Adipose tissue (tissue), 3 donors: ENCODE results near the gene ST6GALNAC3. TPM values are rescaled to one million over a fixed set of nuclear protein-coding genes. Genes with fewer than 3 reads are reported as not detected.

Experiments
- H3K27ac ChIP-seq: one replicate; pipeline ENCODE4 v1.5.1; 2013; ENCODE audit warnings: low read depth, low read length
- WGBS, 3 donors: extraction: QIAGEN DNeasy Blood & Tissue Kit; methylation state at CpG; one replicate each; pipeline ENCODE4 v1.1.7; 2013; 5-methylcytosine and 5-hydroxymethylcytosine counted together
- polyA plus RNA-seq, 3 donors: library from polyadenylated mRNA; stranded (reverse); fragments of 200-250 nt; gene quantifications; one replicate each; pipeline ENCODE4 v1.2.3, GENCODE V29; 2013
- donor health status: healthy with polysubstance abuse.
- donor health status: Bipolar disorder and iron deficiency.
- donor health status: healthy.

Gene ST6GALNAC3
- polyA plus RNA-seq, 3 donors = 1.1 to 8.8 (median 3.3) TPM

DNA sequence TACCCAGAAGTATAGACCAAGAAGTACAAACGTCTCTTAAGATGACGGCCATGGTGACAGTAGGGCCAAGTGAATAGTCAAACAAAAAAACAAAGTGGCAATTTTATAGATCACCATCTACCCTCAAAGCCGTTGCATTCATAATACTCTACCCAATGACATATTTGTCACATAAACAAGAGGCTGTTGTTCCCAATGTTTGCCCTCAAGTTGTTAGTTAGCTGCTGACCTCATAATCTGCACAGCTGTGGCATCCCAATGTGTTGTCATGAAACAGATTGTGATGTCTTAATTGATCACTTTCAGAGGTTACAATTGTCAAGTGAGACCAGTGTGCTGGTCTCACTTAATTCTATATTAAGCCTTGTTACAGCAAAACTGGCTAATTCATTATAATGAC lies 333.8 kb downstream of the ST6GALNAC3 start:
- 79 to 97% (median 89%) methylated on average over 3 of the region's 3 CpGs for WGBS, 3 donors
- no peak overlapping the region for H3K27ac ChIP-seq

DNA sequence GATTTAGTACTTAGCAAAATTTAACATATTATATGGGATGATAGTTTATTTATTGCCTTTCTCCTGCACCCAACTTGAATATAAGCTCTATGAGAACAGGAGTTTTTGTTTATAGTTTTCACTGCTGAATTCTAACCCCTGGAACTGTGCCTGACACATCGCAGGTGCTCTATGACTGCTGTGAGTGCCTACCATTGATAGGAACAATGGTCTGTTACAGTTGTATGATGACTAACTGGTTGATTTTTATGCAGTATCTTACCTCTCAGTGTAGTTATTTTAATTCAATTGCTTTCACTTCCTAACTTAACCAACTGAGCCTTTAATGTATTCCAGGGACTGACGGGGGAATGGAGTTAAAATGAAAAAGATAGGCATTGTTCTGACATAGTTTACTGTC lies 336.0 kb downstream of the ST6GALNAC3 start:
- H3K27ac ChIP-seq = no peak overlapping the region
- 60 to 96% (median 88%) methylated on average over 2 of the region's 2 CpGs for WGBS, 3 donors

- 66 to 87% (median 73%) methylated on average over 3 of the region's 3 CpGs for WGBS, 3 donors
- H3K27ac ChIP-seq = no peak overlapping the region
These were observed 344.0 kb downstream of the ST6GALNAC3 start for GRCh38 chr1:76418531-76418930.

- H3K27ac ChIP-seq = no peak overlapping the region
- WGBS, 3 donors = 57 to 74% (median 68%) methylated on average over 2 of the region's 2 CpGs
These were observed 345.1 kb downstream of the ST6GALNAC3 start for GRCh38 chr1:76419603-76420002.

DNA sequence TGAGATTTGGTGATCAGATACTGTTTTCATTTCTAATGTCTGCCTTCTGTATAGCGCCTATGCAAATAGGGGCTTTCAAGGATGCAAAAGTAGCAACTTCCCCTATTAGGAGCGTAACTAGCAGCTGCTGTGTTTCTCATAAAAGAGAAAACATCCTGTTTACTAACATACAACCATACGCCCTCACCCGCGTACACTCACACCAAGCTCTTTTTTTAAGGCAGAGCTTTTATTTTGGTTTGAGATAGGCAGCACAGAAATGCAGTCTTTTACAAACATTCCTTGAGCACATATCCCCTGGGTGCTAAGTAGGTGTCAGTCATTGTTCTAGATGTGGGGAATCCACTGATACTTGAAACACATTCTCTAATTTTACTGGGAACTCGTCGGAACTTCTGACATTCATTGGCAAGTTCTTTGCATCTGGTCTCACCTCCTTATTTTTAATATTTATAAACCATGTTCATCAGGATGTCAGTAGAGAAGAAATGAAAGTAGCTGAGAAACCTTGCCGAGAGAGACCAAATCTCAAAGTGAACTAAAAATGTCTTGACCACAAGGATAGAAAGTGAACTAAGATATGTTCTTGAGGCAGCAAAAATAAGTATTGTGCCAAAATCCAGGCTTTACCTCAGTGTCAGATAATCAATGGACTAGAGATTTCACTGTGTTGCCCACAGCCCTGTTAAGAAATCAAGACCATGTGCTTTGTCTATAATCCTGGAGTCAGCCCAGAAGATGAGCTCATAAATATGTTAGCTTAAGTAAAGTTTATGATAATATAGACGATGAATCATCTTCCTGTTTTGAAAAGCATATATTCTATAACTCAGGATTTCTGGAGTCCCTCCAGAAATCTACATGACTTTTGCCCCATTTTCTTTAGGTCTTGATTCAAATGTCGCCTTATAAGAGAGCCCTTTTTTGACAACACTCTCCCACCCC lies 350.9 kb downstream of the ST6GALNAC3 start:
- H3K27ac ChIP-seq = no peak overlapping the region
- 71 to 75% (median 74%) methylated on average over 10 of the region's 10 CpGs for WGBS, 3 donors

DNA sequence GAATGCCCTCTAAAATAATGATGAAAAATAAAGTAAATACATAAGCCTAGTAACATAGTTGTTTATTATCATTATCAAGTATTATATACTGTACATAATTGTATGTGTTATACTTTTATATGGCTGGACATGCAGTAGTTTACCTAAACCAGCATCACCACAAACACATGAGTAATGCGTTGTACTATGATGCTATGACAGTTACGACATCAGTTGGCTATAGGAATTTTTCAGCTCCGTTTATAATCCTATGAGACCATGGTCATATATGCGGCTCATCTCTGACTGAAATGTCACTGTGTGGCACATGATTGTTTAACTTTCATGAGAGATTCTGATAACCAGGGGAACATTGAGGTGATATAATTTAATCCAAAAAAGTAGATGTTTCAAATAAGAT lies 352.1 kb downstream of the ST6GALNAC3 start:
- 95 to 96% (median 95%) methylated on average over 4 of the region's 4 CpGs for WGBS, 3 donors

DNA sequence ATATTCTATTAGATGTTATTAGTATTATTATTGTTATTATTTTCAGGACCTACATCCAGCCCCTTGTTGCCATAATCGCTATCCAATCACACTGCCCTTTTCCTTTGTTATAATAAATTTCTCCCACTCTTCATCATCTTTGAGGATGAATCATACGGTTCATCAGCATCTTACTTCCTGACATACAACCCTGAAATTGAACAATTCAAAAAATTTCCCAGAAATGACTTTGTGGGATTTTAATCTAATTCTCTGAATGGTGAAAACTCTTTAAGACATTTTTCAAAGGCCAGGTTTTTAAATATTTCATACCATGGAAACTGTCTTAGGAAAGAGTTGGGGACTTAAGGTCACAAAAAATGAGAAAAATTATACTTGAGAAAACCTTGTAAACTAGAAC lies 353.5 kb downstream of the ST6GALNAC3 start:
- H3K27ac ChIP-seq = no peak overlapping the region
- WGBS, 3 donors = 91 to 95% (median 93%) methylated on average over 2 of the region's 2 CpGs

More for the DNA sequence above, 352.1 kb downstream of the ST6GALNAC3 start:
- H3K27ac ChIP-seq = no peak overlapping the region

GRCh38 chr1:76430531-76430930 lies 356.0 kb downstream of the ST6GALNAC3 start:
- 29 to 66% (median 57%) methylated on average over 3 of the region's 3 CpGs for WGBS, 3 donors
- no peak overlapping the region for H3K27ac ChIP-seq

- no peak overlapping the region for H3K27ac ChIP-seq
These were observed 359.0 kb downstream of the ST6GALNAC3 start for GRCh38 chr1:76433526-76433925.

- no peak overlapping the region for H3K27ac ChIP-seq
- WGBS, 3 donors = 65 to 90% (median 89%) methylated on average over 3 of the region's 3 CpGs
These were observed 368.7 kb downstream of the ST6GALNAC3 start for GRCh38 chr1:76443217-76443616.

DNA sequence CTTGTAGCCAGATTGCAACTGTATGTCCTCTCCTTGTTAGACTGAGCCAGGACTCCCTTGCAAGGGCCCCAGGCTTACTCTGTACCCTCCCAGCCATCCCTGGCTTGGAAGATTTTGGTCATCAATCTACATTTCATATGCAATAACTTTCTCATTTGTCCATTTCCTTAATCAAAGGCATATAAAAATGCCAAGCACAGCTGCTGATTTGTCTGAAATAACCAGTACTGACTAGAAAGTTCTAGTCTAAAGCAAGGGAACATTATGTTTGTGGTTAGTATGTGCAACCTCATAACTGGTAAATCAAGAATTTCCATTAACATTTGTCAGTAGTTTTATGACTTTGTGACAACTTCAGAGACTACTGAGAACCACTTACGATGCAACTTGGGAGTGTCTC lies 370.2 kb downstream of the ST6GALNAC3 start:
- WGBS, 3 donors = 80 to 85% (median 82%) methylated on average over 1 of the region's 1 CpG
- H3K27ac ChIP-seq = no peak overlapping the region

DNA sequence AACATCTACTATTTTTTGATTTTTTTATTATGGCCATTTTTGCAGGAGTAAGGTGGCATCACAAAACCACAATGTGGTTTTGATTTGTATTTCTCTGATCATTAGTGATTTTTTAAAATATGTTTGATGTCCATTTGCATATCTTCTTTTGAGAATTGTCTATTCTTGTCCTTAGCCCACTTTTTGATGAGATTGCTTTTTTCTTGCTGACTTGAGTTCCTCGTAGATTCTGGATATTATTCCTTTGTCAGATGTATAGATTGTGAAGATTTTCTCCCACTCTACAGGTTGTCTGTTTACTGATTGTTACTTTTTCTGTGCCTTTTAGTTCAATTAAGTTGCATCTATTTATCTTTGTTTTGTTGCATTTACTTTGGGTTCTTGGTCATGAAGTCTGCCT lies 375.7 kb downstream of the ST6GALNAC3 start:
- H3K27ac ChIP-seq = no peak overlapping the region
- 77 to 97% (median 92%) methylated on average over 1 of the region's 1 CpG for WGBS, 3 donors

DNA sequence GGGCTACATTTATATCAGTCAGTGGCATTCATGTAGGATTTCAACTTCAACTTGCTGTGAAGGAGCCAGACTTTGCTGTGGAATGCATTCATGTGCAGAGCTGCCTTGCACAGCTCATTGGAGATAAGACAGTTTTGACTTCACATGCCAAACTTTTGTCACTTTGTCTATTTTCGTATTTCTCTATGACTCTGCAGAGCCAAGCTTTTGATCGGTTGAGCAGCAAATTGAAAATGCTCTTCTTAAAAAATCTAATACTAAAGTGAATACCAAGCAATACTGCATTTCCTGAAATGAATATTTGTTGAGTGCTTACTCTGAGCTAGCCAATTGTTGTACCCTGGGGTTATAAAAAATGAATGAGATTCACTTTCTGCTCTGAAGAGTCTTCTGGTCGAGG lies 388.7 kb downstream of the ST6GALNAC3 start:
- H3K27ac ChIP-seq = no peak overlapping the region
- 77 to 81% (median 79%) methylated on average over 3 of the region's 3 CpGs for WGBS, 3 donors

- 68 to 86% (median 76%) methylated on average over 3 of the region's 3 CpGs for WGBS, 3 donors
- H3K27ac ChIP-seq = no peak overlapping the region
These were observed 389.3 kb downstream of the ST6GALNAC3 start for GRCh38 chr1:76463849-76464248.

DNA sequence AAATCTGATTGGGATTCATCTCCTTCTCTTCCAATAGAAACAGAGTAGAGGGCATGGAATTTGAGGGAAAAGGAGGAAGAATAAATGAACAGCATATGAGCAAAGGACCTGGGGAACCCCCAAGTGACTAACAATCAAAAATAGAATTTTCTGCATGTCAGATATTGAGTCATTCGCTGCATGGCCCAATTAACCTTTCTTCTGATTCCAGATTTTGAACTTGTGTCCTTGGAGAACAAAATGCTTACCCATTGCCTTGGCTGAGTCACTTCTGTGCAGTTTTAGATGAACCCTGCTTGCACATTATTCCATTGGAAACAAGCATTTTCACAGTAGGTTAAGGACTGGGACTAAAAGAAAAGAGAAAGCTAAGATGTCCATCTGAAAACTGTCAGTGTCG lies 390.5 kb downstream of the ST6GALNAC3 start:
- H3K27ac ChIP-seq = no peak overlapping the region
- 80 to 92% (median 84%) methylated on average over 2 of the region's 2 CpGs for WGBS, 3 donors

- WGBS, 3 donors = 94 to 97% (median 94%) methylated on average over 1 of the region's 1 CpG
- no peak overlapping the region for H3K27ac ChIP-seq
These were observed 395.6 kb downstream of the ST6GALNAC3 start for GRCh38 chr1:76470166-76470565.

- H3K27ac ChIP-seq = no peak overlapping the region
These were observed 397.0 kb downstream of the ST6GALNAC3 start for GRCh38 chr1:76471536-76471935.

GRCh38 chr1:76473591-76473990 lies 399.0 kb downstream of the ST6GALNAC3 start:
- WGBS, 3 donors = 47 to 55% (median 49%) methylated on average over 1 of the region's 1 CpG
- H3K27ac ChIP-seq = no peak overlapping the region

DNA sequence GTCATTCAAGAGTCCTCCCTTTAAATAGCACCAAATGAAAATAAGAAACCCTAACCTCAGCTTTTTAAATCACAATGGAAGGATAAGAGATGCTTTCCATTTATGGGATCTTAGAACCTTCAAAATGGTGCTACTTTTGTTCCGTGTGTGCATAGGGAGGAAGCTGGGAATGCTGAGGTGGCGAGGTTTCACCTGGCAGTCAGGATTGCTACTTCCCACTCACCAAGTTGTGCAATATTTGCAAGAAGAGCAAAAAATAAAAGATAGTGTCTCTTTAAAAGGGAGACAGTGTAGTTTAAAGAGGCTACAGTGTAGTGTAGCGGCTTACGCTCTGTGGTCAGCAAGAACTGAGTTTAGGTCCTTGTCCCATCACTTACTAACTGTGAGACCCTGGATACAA lies 400.4 kb downstream of the ST6GALNAC3 start:
- H3K27ac ChIP-seq = no peak overlapping the region
- WGBS, 3 donors = 73 to 77% (median 76%) methylated on average over 4 of the region's 4 CpGs

DNA sequence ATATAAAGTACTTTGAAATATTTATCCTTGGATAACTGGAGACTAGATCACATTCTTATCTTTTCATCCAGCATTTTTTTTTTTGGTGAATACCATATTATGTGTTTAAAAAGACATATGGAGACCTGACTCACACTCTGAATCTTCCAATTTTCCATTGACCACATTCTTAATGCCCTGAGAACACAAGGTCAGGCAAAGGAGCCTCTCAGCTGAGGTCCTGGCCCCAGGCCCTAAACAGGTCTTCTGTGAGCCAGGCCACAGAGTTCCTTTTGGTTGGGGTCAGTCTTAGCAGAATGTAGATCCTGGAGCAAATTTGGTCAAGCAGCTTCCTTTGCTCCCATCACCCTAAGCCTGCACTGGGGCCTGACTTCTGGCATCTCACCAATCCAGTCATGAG lies 402.6 kb downstream of the ST6GALNAC3 start:
- H3K27ac ChIP-seq = no peak overlapping the region
